CD4-positive, alpha-beta T cell treated with Interleukin-2 at 100 ng/mL for 4 hours (primary cell): ENCODE data around the gene RBM46.
"Not testable (repeated sequence)": the region's sequence is repeated elsewhere in the genome, so short reads cannot be mapped to it uniquely, and the experiment has no call there.

Source experiments
- DNase-seq: peaks from one replicate; pipeline ENCODE4 v3.0.0-alpha.2; 2020; ENCODE audit warnings: low spot score

RBM46 gene

GRCh38 chr4:154838155-154838554 is 57.1 kb downstream of the RBM46 start:
- DNase-seq = no peak

GRCh38 chr4:154838694-154839093 is 57.6 kb downstream of the RBM46 start:
- DNase-seq = no peak

GRCh38 chr4:154854362-154854761 is 73.3 kb downstream of the RBM46 start:
- no peak for DNase-seq

- DNase-seq = no peak
Observed at GRCh38 chr4:154858166-154858565, 77.1 kb downstream of the RBM46 start.

- DNase-seq = no peak
Observed at GRCh38 chr4:154868414-154869194, 87.5 kb downstream of the RBM46 start.

- no peak for DNase-seq
Observed at GRCh38 chr4:154869301-154869700, 88.2 kb downstream of the RBM46 start.

GRCh38 chr4:154872198-154872597 is 91.1 kb downstream of the RBM46 start:
- DNase-seq = no peak

GRCh38 chr4:154874049-154874448 is 93.0 kb downstream of the RBM46 start:
- DNase-seq = not testable (repeated sequence)

- no peak for DNase-seq
Observed at GRCh38 chr4:154877110-154877760, 96.2 kb downstream of the RBM46 start.
